Measurements from ENCODE around the gene MRPL37. TPM values are rescaled to one million over a fixed set of nuclear protein-coding genes. Genes with fewer than 3 reads are reported as not detected.

MRPL37 gene
- total RNA-seq, 1 experiment from 2014 or later, result 103 TPM

GRCh38 chr1:54248966-54249365, 49.0 kb downstream of the MRPL37 start:
- no peak for DNase-seq (ENCODE audit: low read depth, low spot score)
- in situ Hi-C loops (cut with HindIII; ENCODE audit: low pct_unique_long_range_greater_than_20kb, low sequenced_read_pairs), result no loop called here

DNA sequence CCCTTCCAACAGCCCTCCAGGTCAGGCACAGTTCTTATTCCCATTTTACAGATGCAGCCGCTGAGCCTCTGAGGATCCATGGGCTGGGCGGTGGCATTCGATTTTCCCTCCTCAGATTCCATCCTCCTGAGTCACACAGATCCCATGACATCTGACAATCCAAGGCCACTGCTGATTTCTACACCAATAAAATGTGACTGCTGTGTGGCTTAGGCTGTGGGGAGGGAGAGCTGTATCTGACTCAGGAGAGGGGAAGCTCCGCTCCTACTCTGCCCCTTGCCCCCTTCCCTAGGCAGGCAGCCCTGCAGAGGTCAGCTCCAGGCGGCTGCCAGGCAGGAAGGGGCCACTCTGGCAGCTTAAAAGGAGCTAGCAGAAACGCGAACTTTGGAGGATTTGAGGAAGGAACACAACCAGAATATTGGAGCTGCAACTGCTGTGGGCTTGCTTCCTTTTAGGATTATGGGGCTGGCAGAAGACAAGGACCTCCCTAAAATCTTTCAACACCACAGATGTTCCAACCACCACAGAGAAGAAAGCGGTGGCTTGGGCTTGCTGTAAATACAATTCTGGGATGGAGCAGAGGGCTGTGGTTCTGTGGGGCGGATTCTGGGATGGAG, 50.0 kb downstream of the MRPL37 start:
- in situ Hi-C loops (cut with HindIII; ENCODE audit: low pct_unique_long_range_greater_than_20kb, low sequenced_read_pairs), result no loop called here
- DNase-seq (ENCODE audit: low read depth, low spot score), result peak; percentile 72

DNA sequence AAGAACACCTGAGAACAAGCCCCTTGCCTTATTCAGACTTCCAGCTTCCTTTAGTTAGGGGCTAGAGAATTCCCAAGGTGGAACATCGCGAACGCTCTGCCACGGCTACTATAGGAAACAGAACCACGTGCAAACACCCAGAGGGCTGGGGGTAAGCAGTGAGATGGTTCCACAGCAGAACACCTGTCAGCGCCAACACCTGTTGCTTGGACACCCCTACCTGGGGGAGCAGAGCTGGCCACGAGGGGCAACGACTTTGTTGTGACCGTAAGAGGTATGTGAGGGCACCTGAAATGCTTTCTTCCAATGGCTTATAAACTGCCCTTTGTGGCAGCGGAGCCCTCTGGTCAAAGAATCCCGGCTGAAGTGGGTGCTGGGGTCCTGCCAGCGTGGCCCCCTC, 50.7 kb downstream of the MRPL37 start:
- DNase-seq (ENCODE audit: low read depth, low spot score), result no peak
- in situ Hi-C loops (cut with HindIII; ENCODE audit: low pct_unique_long_range_greater_than_20kb, low sequenced_read_pairs), result no loop called here

- no peak for DNase-seq (ENCODE audit: low read depth, low spot score)
- in situ Hi-C loops (cut with HindIII; ENCODE audit: low pct_unique_long_range_greater_than_20kb, low sequenced_read_pairs), result no loop called here
Measured at GRCh38 chr1:54252371-54252936, 52.5 kb downstream of the MRPL37 start.

GRCh38 chr1:54253480-54253879, 53.5 kb downstream of the MRPL37 start:
- no peak for DNase-seq (ENCODE audit: low read depth, low spot score)
- in situ Hi-C loops (cut with HindIII; ENCODE audit: low pct_unique_long_range_greater_than_20kb, low sequenced_read_pairs), result no loop called here

DNA sequence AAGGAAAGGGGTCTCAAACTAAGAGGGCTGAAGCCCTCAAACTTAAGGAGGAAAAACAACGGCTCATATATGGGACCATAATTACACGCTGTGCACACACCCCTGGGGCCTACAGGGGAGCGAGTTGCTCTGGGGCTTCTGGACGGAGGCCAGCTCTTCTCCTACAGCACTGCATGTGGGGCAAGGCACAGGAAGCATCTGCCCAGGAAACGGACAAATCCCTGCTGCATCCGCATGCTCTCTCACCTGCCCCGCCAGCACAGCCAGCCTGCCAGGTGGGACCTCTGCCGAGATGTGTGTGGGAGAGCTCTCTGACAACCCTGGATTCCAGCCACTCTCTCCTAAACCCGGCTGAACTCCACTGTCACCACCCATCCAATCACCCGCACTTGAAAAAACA, 54.1 kb downstream of the MRPL37 start:
- in situ Hi-C loops (cut with HindIII; ENCODE audit: low pct_unique_long_range_greater_than_20kb, low sequenced_read_pairs), result no loop called here
- DNase-seq (ENCODE audit: low read depth, low spot score), result no peak

GRCh38 chr1:54255026-54255702, 55.2 kb downstream of the MRPL37 start:
- DNase-seq (ENCODE audit: low read depth, low spot score), result no peak
- in situ Hi-C loops (cut with HindIII; ENCODE audit: low pct_unique_long_range_greater_than_20kb, low sequenced_read_pairs), result no loop called here

- in situ Hi-C loops (cut with HindIII; ENCODE audit: low pct_unique_long_range_greater_than_20kb, low sequenced_read_pairs), result no loop called here
- DNase-seq (ENCODE audit: low read depth, low spot score), result no peak
Measured at GRCh38 chr1:54256522-54257345, 56.8 kb downstream of the MRPL37 start.

DNA sequence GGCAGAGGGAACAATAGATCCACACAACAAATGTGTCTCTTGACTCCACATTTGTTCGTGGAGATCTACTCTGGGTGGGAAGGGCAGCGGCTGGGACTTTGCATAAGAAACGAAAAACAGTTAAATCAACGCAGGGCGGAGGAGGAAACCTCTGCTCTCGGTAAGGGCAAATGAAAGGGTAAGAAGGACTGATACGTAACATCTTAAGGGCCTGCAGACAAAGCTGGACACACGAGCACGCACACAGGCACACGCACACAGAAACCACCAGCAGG, 57.3 kb downstream of the MRPL37 start:
- in situ Hi-C loops (cut with HindIII; ENCODE audit: low pct_unique_long_range_greater_than_20kb, low sequenced_read_pairs), result no loop called here
- no peak for DNase-seq (ENCODE audit: low read depth, low spot score)

- in situ Hi-C loops (cut with HindIII; ENCODE audit: low pct_unique_long_range_greater_than_20kb, low sequenced_read_pairs), result no loop called here
Measured at GRCh38 chr1:54257876-54258275, 57.9 kb downstream of the MRPL37 start.

DNA sequence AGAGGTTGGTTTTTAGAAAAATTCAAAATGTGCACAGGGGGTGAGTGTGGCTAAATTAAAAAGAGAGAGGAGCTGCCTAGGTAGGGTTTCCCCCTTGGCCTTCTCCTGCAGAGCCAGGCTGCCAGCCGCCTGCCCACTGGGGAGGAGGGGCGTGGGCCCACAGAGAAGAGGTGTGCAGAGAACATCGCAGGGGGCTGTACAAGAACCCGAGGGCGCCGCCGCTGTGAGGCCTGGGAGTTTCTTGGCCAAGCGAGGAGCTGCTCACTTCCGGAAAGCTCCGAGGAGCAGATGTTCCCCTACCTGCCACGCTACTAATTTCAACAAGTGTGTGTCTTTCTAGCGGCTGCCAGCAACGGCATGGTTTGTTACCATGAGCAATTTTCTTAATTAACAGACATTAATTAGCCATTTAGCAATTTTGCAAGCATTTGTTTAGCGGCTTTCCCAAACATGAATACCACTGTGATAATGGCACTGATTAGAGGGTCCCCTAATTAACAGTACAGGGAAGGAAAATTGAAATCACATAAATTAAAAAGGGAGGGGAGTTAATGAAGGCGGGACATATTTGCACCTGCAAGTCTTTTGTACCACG, 59.7 kb downstream of the MRPL37 start:
- in situ Hi-C loops (cut with HindIII; ENCODE audit: low pct_unique_long_range_greater_than_20kb, low sequenced_read_pairs), result no loop called here
- DNase-seq (ENCODE audit: low read depth, low spot score), result no peak

More at GRCh38 chr1:54257876-54258275, 57.9 kb downstream of the MRPL37 start:
- DNase-seq (ENCODE audit: low read depth, low spot score), result no peak

- in situ Hi-C loops (cut with HindIII; ENCODE audit: low pct_unique_long_range_greater_than_20kb, low sequenced_read_pairs), result no loop called here
Measured at GRCh38 chr1:54260810-54261209, 60.8 kb downstream of the MRPL37 start.

DNA sequence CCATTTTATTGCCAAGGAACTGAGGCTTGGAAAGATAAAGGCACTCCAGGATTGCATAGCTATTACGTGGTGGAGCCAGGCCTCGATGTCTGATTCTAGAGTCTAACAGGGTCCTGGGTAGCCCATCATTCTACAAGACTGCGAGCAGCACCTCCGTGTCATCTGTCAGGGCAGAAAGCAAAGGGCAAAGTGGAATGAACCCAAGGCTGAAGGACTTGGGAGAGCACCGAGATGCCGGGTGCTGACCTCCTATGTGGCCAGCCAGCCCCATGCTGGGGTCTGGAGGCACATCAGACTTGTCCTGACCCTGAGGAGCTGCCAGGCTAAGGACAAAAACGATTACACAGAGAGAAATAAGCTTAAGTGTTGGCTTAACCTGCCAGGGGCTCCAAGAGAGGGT, 62.3 kb downstream of the MRPL37 start:
- no peak for DNase-seq (ENCODE audit: low read depth, low spot score)
- in situ Hi-C loops (cut with HindIII; ENCODE audit: low pct_unique_long_range_greater_than_20kb, low sequenced_read_pairs), result no loop called here

More at GRCh38 chr1:54260810-54261209, 60.8 kb downstream of the MRPL37 start:
- DNase-seq (ENCODE audit: low read depth, low spot score), result no peak

DNA sequence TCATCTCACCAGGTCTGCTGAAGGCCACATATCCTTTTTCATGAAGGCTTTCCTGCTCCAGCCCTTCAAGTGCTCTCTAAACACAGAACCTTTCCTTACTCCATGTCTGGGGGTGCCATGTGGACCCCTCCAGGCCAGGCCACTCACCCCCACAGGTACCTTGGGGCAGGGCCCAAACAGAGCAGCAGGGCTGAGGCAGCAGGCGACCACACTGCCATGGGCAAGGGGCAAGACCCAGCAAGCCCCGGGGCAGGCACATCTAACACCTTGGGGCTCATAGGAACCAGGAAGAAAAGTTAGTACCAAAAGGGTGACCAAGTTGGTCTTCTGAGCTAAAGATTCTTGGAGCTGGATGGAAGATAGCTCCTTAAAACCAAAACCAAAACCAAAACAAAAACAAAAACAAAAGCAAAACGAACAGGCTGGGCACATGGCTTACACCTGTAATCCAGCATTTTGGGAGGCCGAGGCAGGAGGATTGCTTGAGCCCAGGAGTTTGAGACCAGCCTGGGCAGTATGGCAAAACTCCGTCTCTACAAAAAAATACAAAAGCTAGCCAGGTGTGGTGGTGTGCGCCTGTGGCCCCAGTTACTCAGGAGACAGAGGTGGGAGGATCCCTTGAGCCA, 63.7 kb downstream of the MRPL37 start:
- in situ Hi-C loops (cut with HindIII; ENCODE audit: low pct_unique_long_range_greater_than_20kb, low sequenced_read_pairs), result no loop called here
- no peak for DNase-seq (ENCODE audit: low read depth, low spot score)

- DNase-seq (ENCODE audit: low read depth, low spot score), result no peak
- in situ Hi-C loops (cut with HindIII; ENCODE audit: low pct_unique_long_range_greater_than_20kb, low sequenced_read_pairs), result no loop called here
Measured at GRCh38 chr1:54265126-54265525, 65.2 kb downstream of the MRPL37 start.

- in situ Hi-C loops (cut with HindIII; ENCODE audit: low pct_unique_long_range_greater_than_20kb, low sequenced_read_pairs), result no loop called here
- DNase-seq (ENCODE audit: low read depth, low spot score), result no peak
Measured at GRCh38 chr1:54265659-54266058, 65.7 kb downstream of the MRPL37 start.

- in situ Hi-C loops (cut with HindIII; ENCODE audit: low pct_unique_long_range_greater_than_20kb, low sequenced_read_pairs), result no loop called here
Measured at GRCh38 chr1:54266195-54266594, 66.2 kb downstream of the MRPL37 start.

DNA sequence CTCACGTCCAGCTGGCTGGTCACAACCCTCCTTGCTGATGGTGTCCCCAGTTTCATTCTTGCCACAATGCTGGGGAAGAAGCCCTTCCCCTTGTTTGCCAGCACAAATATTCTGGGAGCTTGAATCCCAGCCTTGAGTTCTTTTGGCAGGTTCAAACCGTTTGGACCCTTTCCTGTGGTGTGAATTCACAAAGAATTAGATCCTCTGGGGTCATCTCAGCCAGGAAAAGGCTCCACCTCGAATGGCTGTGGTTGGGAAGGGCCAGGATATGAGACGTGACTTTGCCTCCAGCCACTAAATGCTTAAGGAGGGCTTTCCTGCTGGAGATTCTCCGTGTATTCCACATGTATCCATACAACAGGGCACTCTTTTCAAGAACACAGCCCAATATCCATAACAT, 66.9 kb downstream of the MRPL37 start:
- in situ Hi-C loops (cut with HindIII; ENCODE audit: low pct_unique_long_range_greater_than_20kb, low sequenced_read_pairs), result no loop called here
- no peak for DNase-seq (ENCODE audit: low read depth, low spot score)

More at GRCh38 chr1:54266195-54266594, 66.2 kb downstream of the MRPL37 start:
- no peak for DNase-seq (ENCODE audit: low read depth, low spot score)

Measured in SK-MEL-5 (cell line).